Measurements from ENCODE around the gene DNHD1. TPM values are rescaled to one million over a fixed set of nuclear protein-coding genes. Genes with fewer than 3 reads are reported as not detected.

Gene DNHD1
- total and polyA plus RNA-seq, 9 of the 15 experiments (the other 6 are each of a cell fraction or from before 2014, with no cell fraction given): 0.82 to 9.7 (median 3.8) TPM

GRCh38 chr11:6579681-6580080 is 82.6 kb downstream of the DNHD1 start:
- Histone ChIP-seq H3K9me1 (ENCODE audit: control insufficient read depth, insufficient read depth, low read length) (no peaks in the 10 kb centered on the region), H3K4me2 (ENCODE audit: insufficient read depth, low read length) (no peak overlapping the region), H3K9me3 (replicated peaks; ENCODE audit: control insufficient read depth, insufficient read depth, low read depth, low read length) (peaks cover 14% of the 10 kb centered on the region), H3K79me2 (ENCODE audit: control insufficient read depth, insufficient read depth, low read length) (no peaks in the 10 kb centered on the region), H3K36me3 (ENCODE audit: control insufficient read depth, insufficient read depth, low read length) (no peaks in the 10 kb centered on the region), H2AFZ (ENCODE audit: low read depth, low read length) (no peak overlapping the region), H3K4me1 (replicated peaks in 1 of 2; ENCODE audit: control insufficient read depth in 2 of 2, insufficient read depth in 2 of 2, low read length in 2 of 2) (peaks cover 0 to 8% of the 10 kb centered on the region in 2 experiments; a peak in 3 of 5 replicates), H3K27ac (ENCODE audit: extremely low read depth, low read depth, low read length) (no peak overlapping the region), H3K4me3 (no peak overlapping the region), H4K20me1 (replicated peaks; ENCODE audit: control insufficient read depth, insufficient read depth, low read length) (no peaks in the 10 kb centered on the region), H3K27me3 (ENCODE audit: control insufficient read depth in 2 of 2, insufficient read depth in 2 of 2, low read length in 2 of 2) (no peaks in the 10 kb centered on the region), H3K9ac (ENCODE audit: insufficient read depth in 1 of 2, low read depth in 2 of 2, low read length in 2 of 2) (no peak overlapping the region)
- ChIA-PET POLR2A (interaction anchor here (1.2 to 1.5 kb wide), 2 partner anchors 11 to 17 kb away, joined by 4 to 8 read pairs; no protein-coding TSS in a partner anchor), CTCF (ENCODE audit: low intra/inter-chr PET ratio) (no interaction called here)
- no peak for FAIRE-seq
- no peak for DNase-seq (ENCODE audit: extremely low read depth in 1 of 4, low spot score in 3 of 4)
- BruUV-seq (replicated peaks): no TSS peak
- WGBS (ENCODE audit: insufficient coverage, low coverage, missing lambda C conversion rate): 72% methylated on average over 2 of the region's 2 CpGs
- in situ Hi-C loops (cut with MboI) (no loop called here), intact Hi-C loops (cut with micrococcal nuclease) (no loop called here)
- no peak for TF ChIP-seq RNF2 (IDR thresholded peaks at IDR 0.05)
- no peak for TF ChIP-seq ZC3H8 (IDR thresholded peaks at IDR 0.05)
- TF ChIP-seq FOXA3 (CRISPR knock-in tag; conservative IDR thresholded peaks at IDR 0.05 in 1 of 2, IDR thresholded peaks at IDR 0.05 in 1 of 2): no peak
- TF ChIP-seq E2F1 (CRISPR knock-in tag; IDR thresholded peaks at IDR 0.05): no peak
- no peak for TF ChIP-seq FUS (optimal IDR thresholded peaks at IDR 0.05; ENCODE audit: low read depth, low read length)
- no peak for TF ChIP-seq RERE (CRISPR knock-in tag; IDR thresholded peaks at IDR 0.05; ENCODE audit: borderline replicate concordance)
- no peak for TF ChIP-seq HMGN3 (IDR thresholded peaks at IDR 0.05; ENCODE audit: borderline replicate concordance, extremely low read depth, insufficient read length, low read depth, low read length)
- TF ChIP-seq RFX7 (CRISPR knock-in tag; IDR thresholded peaks at IDR 0.05): no peak
- TF ChIP-seq SMARCE1 (IDR thresholded peaks at IDR 0.05): no peak
- no peak for ATAC-seq
